GM23338 (cell line): ENCODE results near the gene GPC6. TPM values are rescaled to one million over a fixed set of nuclear protein-coding genes. Genes with fewer than 3 reads are reported as not detected.

Source experiments
- ATAC-seq: fragments of 200-7000 bp; cut with Tn5 transposase; 3 replicates; pipeline ENCODE4 v1.9.1; 2020
- DNase-seq: peaks from one replicate; pipeline ENCODE4 v3.0.0-alpha.2; 2015; ENCODE audit warnings: low spot score
- H2AFZ ChIP-seq: fragments of 200-600 bp; sonication (generic); 2 replicates; pipeline ENCODE4 v1.8.0; 2016; ENCODE audit warnings: antibody characterized with exemption, mild to moderate bottlenecking, moderate library complexity
- H3F3A ChIP-seq: fragments of 200-600 bp; sonication (generic); replicated peaks from 2 replicates; pipeline ENCODE4 v1.8.0; 2017; ENCODE audit warnings: antibody characterized with exemption, mixed run types, low read depth
- H3K27ac ChIP-seq: fragments of 200-600 bp; sonication (generic); 2 replicates; pipeline ENCODE4 v1.6.1; 2016; ENCODE audit warnings: low read depth
- H3K27me3 ChIP-seq: fragments of 200-600 bp; sonication (generic); 2 replicates; pipeline ENCODE4 v1.8.0; 2016; ENCODE audit warnings: mild to moderate bottlenecking, mixed run types, moderate library complexity; ENCODE audit not compliant: insufficient read depth
- H3K36me3 ChIP-seq: fragments of 200-600 bp; sonication (generic); 2 replicates; pipeline ENCODE4 v1.8.0; 2016; ENCODE audit warnings: mild to moderate bottlenecking; ENCODE audit not compliant: insufficient read depth
- H3K4me1 ChIP-seq: fragments of 200-600 bp; sonication (generic); 2 replicates; pipeline ENCODE4 v1.8.0; 2016; ENCODE audit warnings: mild to moderate bottlenecking, moderate library complexity; ENCODE audit not compliant: insufficient read depth
- H3K4me2 ChIP-seq: fragments of 200-600 bp; sonication (generic); 2 replicates; pipeline ENCODE4 v1.7.1; 2017; ENCODE audit warnings: mixed run types
- H3K4me3 ChIP-seq: fragments of 200-600 bp; sonication (generic); 2 replicates; pipeline ENCODE4 v1.6.1; 2016; ENCODE audit warnings: mixed run types
- H3K79me2 ChIP-seq: fragments of 200-600 bp; sonication (generic); replicated peaks from 2 replicates; pipeline ENCODE4 v1.8.0; 2017; ENCODE audit warnings: mild to moderate bottlenecking; ENCODE audit not compliant: insufficient read depth
- H3K9me2 ChIP-seq: fragments of 200-600 bp; sonication (generic); 2 replicates; pipeline ENCODE4 v1.8.0; 2017; ENCODE audit not compliant: insufficient read depth
- H4K20me1 ChIP-seq: fragments of 200-600 bp; sonication (generic); replicated peaks from 2 replicates; pipeline ENCODE4 v1.8.0; 2017; ENCODE audit warnings: mild to moderate bottlenecking; ENCODE audit not compliant: insufficient read depth
- H3K27ac Mint-ChIP-seq: 2 replicates; pipeline ENCODE4 v1.8.0; 2020; ENCODE audit warnings: inconsistent platforms, mild to moderate bottlenecking, moderate library complexity, mixed read lengths
- H3K27me3 Mint-ChIP-seq: 3 replicates; pipeline ENCODE4 v1.8.0; 2022; ENCODE audit warnings: low read depth, mild to moderate bottlenecking, moderate library complexity, mixed read lengths, inconsistent platforms; ENCODE audit not compliant: insufficient read depth, poor library complexity
- H3K36me3 Mint-ChIP-seq: 3 replicates; pipeline ENCODE4 v1.8.0; 2021; ENCODE audit warnings: low read depth, mild to moderate bottlenecking, inconsistent platforms, moderate library complexity, mixed read lengths
- H3K4me1 Mint-ChIP-seq: 3 replicates; pipeline ENCODE4 v1.8.0; 2020; ENCODE audit warnings: mild to moderate bottlenecking, inconsistent platforms, mixed read lengths
- H3K4me3 Mint-ChIP-seq: 3 replicates; pipeline ENCODE4 v1.8.0; 2021; ENCODE audit warnings: moderate library complexity, mild to moderate bottlenecking, inconsistent platforms, mixed read lengths
- H3K9me3 Mint-ChIP-seq: 3 replicates; pipeline ENCODE4 v1.8.0; 2020; ENCODE audit warnings: moderate library complexity, mild to moderate bottlenecking, inconsistent platforms, mixed read lengths
- CREB1 ChIP-seq: fragments of 250-450 bp; sonication (Bioruptor Pico); IDR thresholded peaks from 2 replicates; pipeline ENCODE4 v1.5.0; 2020; ENCODE audit warnings: low read depth, mild to moderate bottlenecking, moderate library complexity
- CTCF ChIP-seq, 2 experiments: fragments of 200-600 bp in 1 of 2; sonication (generic) in 1 of 2; conservative IDR thresholded peaks; 2 replicates each; pipeline versions ENCODE4 v1.5.1 to v1.6.1; 2016 to 2017; ENCODE audit warnings: antibody characterized with exemption in 2 of 2, low read depth in 2 of 2, mild to moderate bottlenecking in 2 of 2, moderate library complexity in 1 of 2
- ETS1 ChIP-seq: IDR thresholded peaks from 2 replicates; pipeline ENCODE4 v1.6.1; 2016; ENCODE audit warnings: antibody characterized with exemption
- EZH2 ChIP-seq: fragments of 200-600 bp; sonication (generic); IDR thresholded peaks from one replicate; pipeline ENCODE4 v1.8.0; 2017; ENCODE audit warnings: antibody characterized with exemption, mild to moderate bottlenecking, low read depth; ENCODE audit not compliant: unreplicated experiment
- EZH2phosphoT487 ChIP-seq: fragments of 200-600 bp; sonication (generic); IDR thresholded peaks from one replicate; pipeline ENCODE4 v1.8.1; 2018; ENCODE audit warnings: antibody characterized with exemption; ENCODE audit not compliant: unreplicated experiment
- JUNB ChIP-seq: IDR thresholded peaks from one replicate; pipeline ENCODE4 v1.6.1; 2016; ENCODE audit warnings: antibody characterized with exemption; ENCODE audit not compliant: unreplicated experiment
- NANOG ChIP-seq: IDR thresholded peaks from 2 replicates; pipeline ENCODE4 v1.6.1; 2016; ENCODE audit warnings: antibody characterized with exemption, borderline replicate concordance
- POLR2AphosphoS5 ChIP-seq: IDR thresholded peaks from 2 replicates; pipeline ENCODE4 v1.6.1; 2016; ENCODE audit warnings: antibody characterized with exemption, low read depth
- REST ChIP-seq: IDR thresholded peaks from one replicate; pipeline ENCODE4 v1.6.1; 2018; ENCODE audit warnings: antibody characterized with exemption; ENCODE audit not compliant: unreplicated experiment
- STAT1 ChIP-seq: IDR thresholded peaks from one replicate; pipeline ENCODE4 v1.6.1; 2016; ENCODE audit warnings: antibody characterized with exemption; ENCODE audit not compliant: unreplicated experiment
- ZNF331 ChIP-seq: fragments of 250-450 bp; sonication (Bioruptor Pico); IDR thresholded peaks from 2 replicates; pipeline ENCODE4 v1.5.0; 2020; ENCODE audit warnings: low read depth, mild to moderate bottlenecking, moderate library complexity
- polyA plus RNA-seq: library from polyadenylated mRNA; unstranded; fragments of >200 nt; fragmentation: Nextera tagmentation; extraction: Ambion mirVana; gene quantifications from 2 replicates; pipeline ENCODE4 v1.2.1, GENCODE V29; 2016
- total RNA-seq: library from RNA; depleted of rRNA; stranded (reverse); fragments of >200 nt; shearing (Covaris generic); gene quantifications from 2 replicates; pipeline ENCODE4 v1.2.3, GENCODE V29; 2014

Gene GPC6
- total and polyA plus RNA-seq, 2 experiments from 2014 or later = 6.4 to 28.6 TPM

- Histone ChIP-seq H3K4me2 (no peak overlapping the region), H3K27ac (no peak overlapping the region), H3K79me2 (no peaks in the 10 kb centered on the region), H2AFZ (no peak overlapping the region), H3K4me1 (no peaks in the 10 kb centered on the region), H3K9me2 (no peaks in the 10 kb centered on the region), H3F3A (no peaks in the 10 kb centered on the region), H3K4me3 (no peak overlapping the region), H3K27me3 (no peaks in the 10 kb centered on the region), H3K36me3 (no peaks in the 10 kb centered on the region), H4K20me1 (no peaks in the 10 kb centered on the region)
- no peaks in the 10 kb centered on the region for H3K36me3 Mint-ChIP-seq
- peaks cover 11% of the 10 kb centered on the region for H3K4me1 Mint-ChIP-seq
- H3K27ac Mint-ChIP-seq = no peak overlapping the region
- no peak overlapping the region for H3K4me3 Mint-ChIP-seq
- DNase-seq (no peak), ATAC-seq (no peak)
- TF ChIP-seq EZH2phosphoT487 (no peak), POLR2AphosphoS5 (no peak), CTCF (conservative IDR thresholded peaks at IDR 0.05; ENCODE audit: low read depth in 2 of 2) (no peak), NANOG (no peak), JUNB (no peak), ETS1 (no peak), REST (no peak), EZH2 (no peak), STAT1 (no peak), CREB1 (CRISPR knock-in tag) (no peak)
- H3K27me3 Mint-ChIP-seq = peaks cover 2% of the 10 kb centered on the region
- no peaks in the 10 kb centered on the region for H3K9me3 Mint-ChIP-seq
These were observed 545.2 kb downstream of the GPC6 start for GRCh38 chr13:93771782-93772181.

- H3K36me3 ChIP-seq = no peaks in the 10 kb centered on the region
- no peak overlapping the region for H3K4me3 ChIP-seq
- ATAC-seq (no peak), DNase-seq (no peak)
- no peaks in the 10 kb centered on the region for H3K9me3 Mint-ChIP-seq
- H3K4me3 Mint-ChIP-seq = no peak overlapping the region
- no peaks in the 10 kb centered on the region for H3F3A ChIP-seq
- H3K79me2 ChIP-seq = no peaks in the 10 kb centered on the region
- no peaks in the 10 kb centered on the region for H3K36me3 Mint-ChIP-seq
- peaks cover 17% of the 10 kb centered on the region for H3K4me1 Mint-ChIP-seq
- H3K4me1 ChIP-seq = no peaks in the 10 kb centered on the region
- H3K9me2 ChIP-seq = no peaks in the 10 kb centered on the region
- no peak overlapping the region for H3K27ac ChIP-seq
- H3K27ac Mint-ChIP-seq = no peak overlapping the region
- H3K27me3 ChIP-seq = no peaks in the 10 kb centered on the region
- H4K20me1 ChIP-seq = no peaks in the 10 kb centered on the region
- H2AFZ ChIP-seq = no peak overlapping the region
- H3K4me2 ChIP-seq = no peak overlapping the region
- H3K27me3 Mint-ChIP-seq = no peaks in the 10 kb centered on the region
- TF ChIP-seq EZH2phosphoT487 = no peak
- no peak for TF ChIP-seq POLR2AphosphoS5
- no peak for TF ChIP-seq REST
- no peak for TF ChIP-seq ZNF331 (CRISPR knock-in tag)
- no peak for TF ChIP-seq ETS1
- no peak for TF ChIP-seq CREB1 (CRISPR knock-in tag)
- TF ChIP-seq NANOG = no peak
- no peak for TF ChIP-seq JUNB
These were observed 547.9 kb downstream of the GPC6 start for GRCh38 chr13:93774506-93774905.
